HCT116 (cell line): ENCODE data around the gene SLC23A1.
"Not testable (repeated sequence)": the region's sequence is repeated elsewhere in the genome, so short reads cannot be mapped to it uniquely, and the experiment has no call there.

Source experiments
- ATF3 ChIP-seq: IDR thresholded peaks from 2 replicates; pipeline ENCODE4 v1.6.1; 2012
- CEBPB ChIP-seq: IDR thresholded peaks from 2 replicates; pipeline ENCODE4 v1.6.1; 2012; ENCODE audit warnings: low read depth
- CTCF ChIP-seq, 3 experiments: fragments of 200-600 bp in 1 of 3; sonication (generic) in 1 of 3; IDR thresholded peaks in 2 of 3; conservative IDR thresholded peaks in 1 of 3; 2 replicates each; pipeline ENCODE4 v1.5.1; 2012 to 2017; ENCODE audit warnings: low read depth in 2 of 3, low read length in 2 of 3, antibody characterized with exemption in 1 of 3, borderline replicate concordance in 1 of 3, control low read depth in 1 of 3, mild to moderate bottlenecking in 1 of 3, mixed read lengths in 1 of 3, mixed run types in 1 of 3, moderate library complexity in 1 of 3; ENCODE audit not compliant: insufficient read depth in 1 of 3
- ELF1 ChIP-seq: IDR thresholded peaks from 2 replicates; pipeline ENCODE4 v1.6.1; 2012; ENCODE audit warnings: low read depth, borderline replicate concordance
- EZH2 ChIP-seq: fragments of 200-600 bp; sonication (generic); IDR thresholded peaks from 2 replicates; pipeline ENCODE4 v1.6.1; 2017; ENCODE audit warnings: antibody characterized with exemption, mixed run types
- EZH2phosphoT487 ChIP-seq: fragments of 200-600 bp; IDR thresholded peaks from 2 replicates; pipeline ENCODE4 v1.6.1; 2018; ENCODE audit warnings: antibody characterized with exemption, borderline replicate concordance
- MAX ChIP-seq: IDR thresholded peaks from 2 replicates; pipeline ENCODE4 v1.6.1; 2012
- POLR2A ChIP-seq: IDR thresholded peaks from 2 replicates; pipeline ENCODE4 v1.7.0; 2011; ENCODE audit warnings: borderline replicate concordance; ENCODE audit not compliant: insufficient read depth, insufficient read length; ENCODE audit errors: extremely low read depth
- POLR2AphosphoS5 ChIP-seq: IDR thresholded peaks from 2 replicates; pipeline ENCODE4 v1.6.1; 2011; ENCODE audit warnings: mild to moderate bottlenecking, low read depth, low read length, moderate library complexity
- RAD21 ChIP-seq: IDR thresholded peaks from 2 replicates; pipeline ENCODE4 v1.6.1; 2012; ENCODE audit warnings: low read depth, mild to moderate bottlenecking
- SRF ChIP-seq: IDR thresholded peaks from 2 replicates; pipeline ENCODE4 v1.6.1; 2012; ENCODE audit warnings: low read depth
- ZNF274 ChIP-seq: fragments of 200-500 bp; sonication (Bioruptor generic); IDR thresholded peaks from 2 replicates; pipeline ENCODE4 v1.6.1; 2014; ENCODE audit warnings: mild to moderate bottlenecking, low read depth, low read length, inconsistent platforms
- TF ChIP-seq, protein P1 (sequence below): IDR thresholded peaks from 2 replicates; pipeline ENCODE4 v1.6.1; 2012; ENCODE audit warnings: low read depth

DNA sequence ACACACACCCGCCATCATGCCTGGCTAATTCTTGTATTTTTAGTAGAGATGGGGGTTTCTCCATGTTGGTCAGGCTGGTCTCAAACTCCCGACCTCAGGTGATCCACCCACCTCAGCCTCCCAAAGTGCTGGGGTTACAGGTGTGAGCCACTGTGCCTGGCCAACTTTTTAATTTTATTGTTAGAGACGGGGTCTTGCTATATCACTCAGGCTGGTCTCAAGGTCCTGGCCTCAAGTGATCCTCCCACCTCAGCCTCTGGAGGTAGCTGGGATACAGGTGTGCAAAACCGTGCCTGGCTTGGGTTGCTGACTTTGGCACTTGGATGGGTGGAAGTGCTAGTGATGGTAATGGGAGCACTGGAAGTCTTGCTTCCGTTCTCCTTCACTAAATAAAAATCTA lies 26.0 kb upstream of the SLC23A1 start:
- not testable (repeated sequence) for TF ChIP-seq POLR2A; CTCF (IDR thresholded peaks at IDR 0.05 in 2 of 3, conservative IDR thresholded peaks at IDR 0.05 in 1 of 3; ENCODE audit: borderline replicate concordance in 1 of 3, insufficient read depth in 1 of 3, low read depth in 2 of 3, low read length in 2 of 3); EZH2phosphoT487; EZH2; ELF1; CEBPB; RAD21; POLR2AphosphoS5; ATF3; MAX; SRF; ZNF274
- TF ChIP-seq, protein P1, sequence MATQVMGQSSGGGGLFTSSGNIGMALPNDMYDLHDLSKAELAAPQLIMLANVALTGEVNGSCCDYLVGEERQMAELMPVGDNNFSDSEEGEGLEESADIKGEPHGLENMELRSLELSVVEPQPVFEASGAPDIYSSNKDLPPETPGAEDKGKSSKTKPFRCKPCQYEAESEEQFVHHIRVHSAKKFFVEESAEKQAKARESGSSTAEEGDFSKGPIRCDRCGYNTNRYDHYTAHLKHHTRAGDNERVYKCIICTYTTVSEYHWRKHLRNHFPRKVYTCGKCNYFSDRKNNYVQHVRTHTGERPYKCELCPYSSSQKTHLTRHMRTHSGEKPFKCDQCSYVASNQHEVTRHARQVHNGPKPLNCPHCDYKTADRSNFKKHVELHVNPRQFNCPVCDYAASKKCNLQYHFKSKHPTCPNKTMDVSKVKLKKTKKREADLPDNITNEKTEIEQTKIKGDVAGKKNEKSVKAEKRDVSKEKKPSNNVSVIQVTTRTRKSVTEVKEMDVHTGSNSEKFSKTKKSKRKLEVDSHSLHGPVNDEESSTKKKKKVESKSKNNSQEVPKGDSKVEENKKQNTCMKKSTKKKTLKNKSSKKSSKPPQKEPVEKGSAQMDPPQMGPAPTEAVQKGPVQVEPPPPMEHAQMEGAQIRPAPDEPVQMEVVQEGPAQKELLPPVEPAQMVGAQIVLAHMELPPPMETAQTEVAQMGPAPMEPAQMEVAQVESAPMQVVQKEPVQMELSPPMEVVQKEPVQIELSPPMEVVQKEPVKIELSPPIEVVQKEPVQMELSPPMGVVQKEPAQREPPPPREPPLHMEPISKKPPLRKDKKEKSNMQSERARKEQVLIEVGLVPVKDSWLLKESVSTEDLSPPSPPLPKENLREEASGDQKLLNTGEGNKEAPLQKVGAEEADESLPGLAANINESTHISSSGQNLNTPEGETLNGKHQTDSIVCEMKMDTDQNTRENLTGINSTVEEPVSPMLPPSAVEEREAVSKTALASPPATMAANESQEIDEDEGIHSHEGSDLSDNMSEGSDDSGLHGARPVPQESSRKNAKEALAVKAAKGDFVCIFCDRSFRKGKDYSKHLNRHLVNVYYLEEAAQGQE, result not testable (repeated sequence)
